Mesangial cell (primary cell): ENCODE data around the gene ATP8A1. TPM values are rescaled to one million over a fixed set of nuclear protein-coding genes. Genes with fewer than 3 reads are reported as not detected.

ENCODE experiments used
- total RNA-seq: library from RNA; depleted of rRNA; stranded (reverse); fragments of >200 nt; gene quantifications from 2 replicates; pipeline ENCODE4 v1.2.3, GENCODE V29; 2015

Gene ATP8A1
- 1.1 and 8.9 TPM in 2 replicates for total RNA-seq

DNA sequence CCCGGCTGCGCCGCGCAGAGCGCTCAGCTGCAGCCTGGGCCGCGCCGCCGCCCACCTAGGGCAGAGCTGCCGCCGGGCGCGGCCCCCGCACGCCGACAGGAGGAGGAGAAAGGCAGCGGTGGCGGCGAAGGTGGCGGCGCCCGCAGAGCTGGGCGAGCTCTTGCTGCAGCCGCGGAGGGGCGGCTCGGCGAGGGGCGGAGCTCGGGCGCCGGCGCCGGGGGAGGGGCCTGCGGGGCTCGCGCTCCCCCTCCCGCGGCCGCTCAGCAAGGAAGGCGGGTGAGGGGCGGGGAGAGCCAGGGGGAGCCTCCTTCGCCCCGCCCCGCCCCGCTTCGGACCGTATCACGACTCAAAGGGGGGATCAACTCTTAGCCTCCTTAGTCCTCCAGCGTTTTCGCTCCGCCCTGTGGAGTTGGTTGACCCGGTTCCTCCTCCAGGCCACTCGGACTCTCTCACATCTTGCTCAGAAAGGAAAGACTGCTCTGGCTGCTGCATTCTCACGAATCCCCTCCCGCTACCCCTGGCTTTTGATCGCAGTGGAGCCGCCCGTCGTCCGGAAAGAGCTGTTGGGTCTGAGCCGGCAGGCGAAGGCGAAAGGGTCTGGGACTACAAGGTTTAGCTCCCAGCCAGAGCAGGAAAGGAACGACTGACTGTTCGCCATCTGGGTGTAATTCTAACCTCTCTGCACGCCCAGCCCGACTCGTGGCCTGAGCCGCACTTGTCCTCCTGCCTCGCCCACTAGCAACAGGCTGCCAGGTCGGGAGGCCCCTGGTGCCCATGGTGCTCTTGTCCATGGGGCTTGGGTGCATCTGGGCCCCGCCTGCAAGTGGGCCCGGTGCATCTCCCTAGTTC lies at the start of gene ATP8A1:
Gene ATP8A1 (minus strand): TSS at position 162 of the 849 bp plus-strand sequence. CDS start 232 bp downstream, outside the sequence.

DNA sequence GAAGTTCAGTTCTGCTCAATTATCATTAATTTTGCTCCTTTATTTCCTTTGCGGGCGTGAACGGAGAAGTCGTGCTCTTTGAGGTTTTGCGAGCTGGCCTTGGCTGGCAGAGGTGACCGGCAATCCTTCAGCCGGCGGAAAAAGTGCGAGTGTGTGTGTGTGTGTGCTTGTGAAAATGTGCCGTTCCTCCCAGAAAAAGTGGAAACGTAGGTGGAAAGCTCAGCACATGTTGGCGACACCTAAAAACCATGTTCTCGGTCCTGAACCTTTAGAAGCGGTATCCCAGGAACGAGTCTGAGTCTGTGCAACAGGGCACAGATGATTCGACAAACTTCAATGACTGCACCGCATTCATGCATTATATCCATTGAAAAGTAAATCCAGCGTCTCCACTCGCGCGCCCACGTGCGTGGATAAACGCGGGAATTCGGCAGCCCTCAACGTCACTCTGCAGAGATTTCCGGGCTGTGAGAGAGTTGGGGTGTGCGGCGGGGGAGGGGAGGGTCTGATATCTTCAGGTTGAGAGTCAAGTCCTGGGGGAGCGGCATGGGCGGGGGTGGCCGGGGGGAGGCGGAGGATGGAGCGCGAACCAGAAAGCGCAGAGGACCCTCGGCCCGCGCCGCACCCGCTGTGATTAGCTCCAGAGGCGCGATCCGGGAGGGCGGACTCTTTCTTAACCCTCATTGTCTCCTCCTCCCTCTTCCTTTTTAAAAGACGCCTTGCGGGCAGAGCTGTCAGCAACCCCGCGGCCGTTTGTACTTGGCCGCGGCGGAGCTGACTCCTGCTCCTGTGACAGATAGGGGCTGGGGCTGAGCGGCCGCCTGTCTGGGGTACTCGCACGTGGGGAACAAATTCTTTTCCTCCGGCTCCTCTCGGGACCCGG lies 259.9 kb downstream of the ATP8A1 start, which contains the start of gene SHISA3:
Gene SHISA3 (plus strand): TSS at position 737 of the 883 bp plus-strand sequence. CDS start 569 bp downstream, outside the sequence.

Other genes starting within 250 kb of the ATP8A1 start
- gene GRXCR1, start 235.6 kb upstream of the ATP8A1 start, total RNA-seq: not detected in 2 replicates